Gastrocnemius medialis (tissue), 4 donors: ENCODE results near the gene EIF5AL1. TPM values are rescaled to one million over a fixed set of nuclear protein-coding genes. Genes with fewer than 3 reads are reported as not detected.
"Not testable (repeated sequence)": the region's sequence is repeated elsewhere in the genome, so short reads cannot be mapped to it uniquely, and the experiment has no call there.

ENCODE experiments used
- ATAC-seq, 2 donors: fragments of 150-250 bp; one replicate each; pipeline ENCODE4 v1.9.1; 2016
- DNase-seq, 2 donors: peaks; one replicate each; pipeline ENCODE4 v3.0.0-alpha.2; 2019
- H3K27ac ChIP-seq, 4 donors: fragments of 200-600 bp; sonication (generic); 1 replicate in 1 of 4; 2 replicates in 3 of 4; pipeline ENCODE4 v1.5.1; 2016 to 2018; ENCODE audit warnings: mild to moderate bottlenecking in 2 of 4, moderate library complexity in 1 of 4
- H3K27me3 ChIP-seq, 3 donors: fragments of 200-600 bp; sonication (generic) in 2 of 3; 1 replicate in 1 of 3; 2 replicates in 2 of 3; pipeline versions ENCODE4 v1.5.1 to v1.6.0; 2016 to 2019; ENCODE audit warnings: mild to moderate bottlenecking in 1 of 3, moderate library complexity in 1 of 3
- H3K36me3 ChIP-seq, 2 donors: fragments of 200-600 bp; sonication (generic) in 1 of 2; one replicate each; pipeline ENCODE4 v1.5.1; 2017 to 2018
- H3K4me1 ChIP-seq, 2 donors: fragments of 200-600 bp; sonication (generic) in 1 of 2; one replicate each; pipeline ENCODE4 v1.5.1; 2016 to 2017; ENCODE audit warnings: mild to moderate bottlenecking in 2 of 2
- H3K4me3 ChIP-seq, 4 donors: fragments of 200-600 bp; sonication (generic) in 3 of 4; 1 replicate in 1 of 4; 2 replicates in 3 of 4; pipeline ENCODE4 v1.5.1; 2016 to 2019; ENCODE audit warnings: mild to moderate bottlenecking in 2 of 4
- H3K9me3 ChIP-seq, 3 donors: fragments of 200-600 bp; sonication (generic) in 2 of 3; 1 replicate in 1 of 3; 2 replicates in 2 of 3; pipeline ENCODE4 v1.5.1; 2016 to 2019
- POLR2A ChIP-seq, 2 donors: fragments of 450-650 bp; IDR thresholded peaks; one replicate each; pipeline ENCODE4 v1.6.1; 2017; ENCODE audit warnings: antibody characterized with exemption in 2 of 2, mild to moderate bottlenecking in 2 of 2, moderate library complexity in 2 of 2
- in situ Hi-C, 4 donors: fragments of 200-750 bp; cut with MboI; loops; one replicate each; pipeline versions ENCODE4 v1.15.0 to v1.8.0; 2017; ENCODE audit warnings: low sequenced_read_pairs in 4 of 4
- intact Hi-C: fragments of 100-400 bp; cut with DNase I; formaldehyde crosslinking; loops from one replicate; pipeline ENCODE4 v1.15.1; 2023; ENCODE audit warnings: low total_unique reads
- total RNA-seq, 4 donors: library from RNA; depleted of rRNA; stranded (reverse); fragments of >200 nt; gene quantifications; one replicate each; pipeline versions ENCODE4 v1.1.0 to v1.2.3, GENCODE V29; 2016
- TF ChIP-seq, protein P1 (sequence below), 5 experiments: fragments of 450-650 bp in 3 of 5; fragments of 200-600 bp in 2 of 5; sonication (generic) in 2 of 5; IDR thresholded peaks in 4 of 5; conservative IDR thresholded peaks in 1 of 5; 1 replicate in 4 of 5; 2 replicates in 1 of 5; pipeline ENCODE4 v1.5.1; 2016 to 2019; ENCODE audit warnings: antibody characterized with exemption in 5 of 5, mild to moderate bottlenecking in 3 of 5, moderate library complexity in 3 of 5

The EIF5AL1 gene
- total RNA-seq = under 1 TPM; 0.13 to 0.75 (median 0.35) TPM

DNA sequence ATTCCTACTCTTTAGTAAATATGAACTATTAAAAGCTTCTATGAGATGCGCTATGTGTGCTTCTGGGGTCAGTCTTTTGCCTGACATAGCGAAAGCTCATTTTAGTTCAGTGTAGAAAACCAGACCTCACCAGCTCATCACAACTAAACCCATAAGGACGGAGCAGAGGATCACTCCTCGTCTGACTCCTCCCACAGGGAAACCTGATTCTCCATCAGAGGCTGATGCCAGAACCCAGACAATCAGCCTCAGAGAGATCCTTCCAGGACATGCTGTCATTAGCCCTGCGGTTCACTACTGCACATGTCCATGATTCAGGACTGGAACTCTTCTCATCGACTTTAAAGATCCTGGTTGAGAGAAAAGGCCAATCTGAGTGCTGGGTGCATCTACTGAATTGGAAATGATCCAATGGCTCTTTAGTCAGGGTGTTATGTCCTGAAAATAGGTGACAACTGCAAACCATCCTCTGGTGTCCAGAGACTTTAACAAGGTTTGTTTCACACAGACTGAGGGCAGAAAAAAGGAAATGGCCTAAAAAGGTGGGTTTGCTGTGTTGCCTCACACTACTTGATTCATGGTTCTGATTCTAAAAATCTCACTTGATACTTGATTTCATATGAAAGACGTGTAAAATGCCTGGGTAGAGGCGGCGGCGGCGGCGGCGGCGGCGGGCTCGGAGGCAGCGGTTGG, at the start of gene EIF5AL1:
Gene EIF5AL1, plus strand, starts transcription at position 643 of the 693 bp plus-strand sequence. CDS start 117 bp downstream, outside the sequence.
- H3K27me3 ChIP-seq, H3K27ac ChIP-seq, H3K9me3 ChIP-seq, H3K36me3 ChIP-seq, intact Hi-C loops, H3K4me1 ChIP-seq, H3K4me3 ChIP-seq, DNase-seq, ATAC-seq, in situ Hi-C loops: not testable (repeated sequence)

DNA sequence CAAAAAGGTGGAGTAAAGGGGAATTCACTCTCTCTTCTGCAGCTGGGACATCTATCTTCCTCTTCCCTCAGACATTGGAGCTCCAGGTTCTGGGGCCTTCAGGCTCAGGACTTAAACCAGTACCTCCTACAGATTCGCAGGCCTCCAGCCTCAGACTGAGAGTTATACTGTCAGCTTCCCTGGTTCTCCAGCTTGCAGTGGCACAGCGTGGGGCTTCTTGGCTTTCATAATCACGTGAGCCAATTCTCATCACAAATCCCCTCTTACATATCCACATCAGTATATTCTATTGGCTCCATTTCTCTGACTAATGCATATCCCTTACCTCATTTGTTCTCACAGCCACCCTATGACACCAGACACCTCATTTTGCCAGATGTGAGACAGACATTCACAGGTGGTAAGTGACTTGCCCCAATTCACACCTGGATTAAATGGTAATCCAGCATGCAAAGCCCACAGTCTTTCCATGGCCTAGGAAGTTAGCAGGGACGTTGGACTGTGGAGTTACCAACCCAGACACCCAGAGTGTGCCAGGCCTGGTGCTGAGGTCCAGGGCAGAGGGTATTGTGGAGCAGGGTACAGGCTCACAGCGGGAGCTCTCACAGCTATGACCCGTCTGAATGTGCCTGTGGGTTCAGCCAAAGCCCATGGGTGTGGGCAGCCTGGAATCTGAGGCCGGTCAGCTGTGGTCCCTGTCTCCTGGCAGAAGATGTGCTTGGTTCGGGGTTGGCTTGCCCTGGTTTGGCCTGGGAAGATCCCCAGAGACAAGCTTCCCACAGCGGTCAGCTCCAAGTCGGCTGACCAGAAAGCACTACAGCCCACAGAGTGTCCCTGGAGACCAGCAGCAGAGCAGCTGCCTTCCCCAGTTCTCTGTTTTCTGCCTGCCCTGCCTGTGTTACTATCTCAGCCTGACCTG, 48.5 kb upstream of the EIF5AL1 start:
- TF ChIP-seq POLR2A (IDR thresholded peaks at IDR 0.05) = no peak
- TF ChIP-seq, protein P1, sequence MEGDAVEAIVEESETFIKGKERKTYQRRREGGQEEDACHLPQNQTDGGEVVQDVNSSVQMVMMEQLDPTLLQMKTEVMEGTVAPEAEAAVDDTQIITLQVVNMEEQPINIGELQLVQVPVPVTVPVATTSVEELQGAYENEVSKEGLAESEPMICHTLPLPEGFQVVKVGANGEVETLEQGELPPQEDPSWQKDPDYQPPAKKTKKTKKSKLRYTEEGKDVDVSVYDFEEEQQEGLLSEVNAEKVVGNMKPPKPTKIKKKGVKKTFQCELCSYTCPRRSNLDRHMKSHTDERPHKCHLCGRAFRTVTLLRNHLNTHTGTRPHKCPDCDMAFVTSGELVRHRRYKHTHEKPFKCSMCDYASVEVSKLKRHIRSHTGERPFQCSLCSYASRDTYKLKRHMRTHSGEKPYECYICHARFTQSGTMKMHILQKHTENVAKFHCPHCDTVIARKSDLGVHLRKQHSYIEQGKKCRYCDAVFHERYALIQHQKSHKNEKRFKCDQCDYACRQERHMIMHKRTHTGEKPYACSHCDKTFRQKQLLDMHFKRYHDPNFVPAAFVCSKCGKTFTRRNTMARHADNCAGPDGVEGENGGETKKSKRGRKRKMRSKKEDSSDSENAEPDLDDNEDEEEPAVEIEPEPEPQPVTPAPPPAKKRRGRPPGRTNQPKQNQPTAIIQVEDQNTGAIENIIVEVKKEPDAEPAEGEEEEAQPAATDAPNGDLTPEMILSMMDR (IDR thresholded peaks at IDR 0.05 in 4 of 5, conservative IDR thresholded peaks at IDR 0.05 in 1 of 5) = no peak
- Histone ChIP-seq H3K27ac (peak overlapping the region; percentile 64 to 85 (median 77)), H3K9me3 (no peaks in the 10 kb centered on the region), H3K27me3 (no peaks in the 10 kb centered on the region), H3K36me3 (no peaks in the 10 kb centered on the region), H3K4me3 (no peak overlapping the region), H3K4me1 (peaks cover 30 to 42% of the 10 kb centered on the region in 2 donors)
- intact Hi-C loops (no loop called here), in situ Hi-C loops (no loop called here)
- peak; percentile 77 to 91 for DNase-seq
- peak; percentile 77 to 86 for ATAC-seq

DNA sequence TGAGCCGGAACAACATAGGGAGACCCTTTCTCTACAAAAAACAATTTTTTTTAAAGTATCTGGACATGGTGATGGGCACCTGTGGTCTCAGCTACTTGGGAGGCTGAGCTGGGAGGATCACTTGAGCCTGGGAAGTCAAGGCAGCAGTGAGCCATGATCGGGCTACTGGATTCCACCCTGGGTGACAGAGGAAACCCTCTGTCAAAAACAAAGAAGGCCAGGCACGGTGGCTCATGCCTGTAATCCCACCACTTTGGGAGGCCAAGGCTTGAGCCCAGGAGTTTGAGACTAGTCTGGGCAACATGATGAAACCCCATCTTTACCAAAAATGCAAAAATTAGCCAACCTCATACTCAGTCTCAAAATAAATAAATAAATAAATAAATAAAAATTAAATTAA, 47.0 kb upstream of the EIF5AL1 start:
- no peaks in the 10 kb centered on the region for H3K27me3 ChIP-seq
- in situ Hi-C loops = loop anchor here in 2 of 4 donors (5.0 kb wide), 2 partner anchors 88 to 93 kb away; no protein-coding TSS in a partner anchor
- no peak for ATAC-seq

DNA sequence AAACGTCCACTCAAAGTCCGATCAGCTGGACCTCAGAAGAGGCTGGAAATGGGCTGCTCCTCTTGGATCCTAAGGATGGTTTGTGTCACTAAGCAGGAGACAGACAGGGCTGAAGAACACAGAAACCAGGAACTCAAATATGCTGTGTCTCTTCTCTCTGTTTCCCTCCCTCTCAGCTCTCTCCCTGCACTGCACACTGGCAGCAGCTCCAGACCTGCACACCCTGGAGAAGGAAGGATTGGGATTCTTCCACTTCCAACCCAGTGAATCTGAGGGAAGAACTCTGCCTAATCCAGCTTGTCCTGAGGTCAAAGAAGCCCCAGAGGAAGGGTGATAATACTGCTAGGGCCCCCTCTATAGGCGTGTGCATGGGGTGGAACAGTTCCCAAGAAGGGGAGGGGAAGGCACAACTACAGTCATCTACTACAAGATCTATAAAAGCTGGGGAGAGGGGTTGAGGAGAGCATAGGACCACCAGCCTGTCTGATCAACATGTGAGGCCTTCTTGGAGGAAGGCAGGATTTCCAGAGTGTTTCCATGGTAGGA, 44.2 kb upstream of the EIF5AL1 start:
- ATAC-seq (no peak), DNase-seq (no peak)
- no peak overlapping the region for H3K4me3 ChIP-seq
- intact Hi-C loops = no loop called here
- H3K27ac ChIP-seq = peak overlapping the region; percentile 30 to 56 (median 42)
- in situ Hi-C loops = loop anchor here in 2 of 4 donors (5.0 kb wide), 2 partner anchors 91 to 96 kb away; no protein-coding TSS in a partner anchor
- no peaks in the 10 kb centered on the region for H3K36me3 ChIP-seq
- TF ChIP-seq POLR2A (IDR thresholded peaks at IDR 0.05) = no peak
- H3K4me1 ChIP-seq = peaks cover 30 to 45% of the 10 kb centered on the region in 2 donors
- no peaks in the 10 kb centered on the region for H3K9me3 ChIP-seq
- H3K27me3 ChIP-seq = no peaks in the 10 kb centered on the region

More for the DNA sequence above, 47.0 kb upstream of the EIF5AL1 start:
- Histone ChIP-seq H3K36me3 (no peaks in the 10 kb centered on the region), H3K27ac (peak overlapping the region in 2 of 4 donors; percentile 83 to 85), H3K9me3 (no peaks in the 10 kb centered on the region), H3K4me3 (no peak overlapping the region), H3K4me1 (peaks cover 30 to 45% of the 10 kb centered on the region in 2 donors)
- intact Hi-C loops = no loop called here
- no peak for DNase-seq
- TF ChIP-seq, protein P1 (IDR thresholded peaks at IDR 0.05 in 4 of 5, conservative IDR thresholded peaks at IDR 0.05 in 1 of 5) = no peak
- no peak for TF ChIP-seq POLR2A (IDR thresholded peaks at IDR 0.05)

DNA sequence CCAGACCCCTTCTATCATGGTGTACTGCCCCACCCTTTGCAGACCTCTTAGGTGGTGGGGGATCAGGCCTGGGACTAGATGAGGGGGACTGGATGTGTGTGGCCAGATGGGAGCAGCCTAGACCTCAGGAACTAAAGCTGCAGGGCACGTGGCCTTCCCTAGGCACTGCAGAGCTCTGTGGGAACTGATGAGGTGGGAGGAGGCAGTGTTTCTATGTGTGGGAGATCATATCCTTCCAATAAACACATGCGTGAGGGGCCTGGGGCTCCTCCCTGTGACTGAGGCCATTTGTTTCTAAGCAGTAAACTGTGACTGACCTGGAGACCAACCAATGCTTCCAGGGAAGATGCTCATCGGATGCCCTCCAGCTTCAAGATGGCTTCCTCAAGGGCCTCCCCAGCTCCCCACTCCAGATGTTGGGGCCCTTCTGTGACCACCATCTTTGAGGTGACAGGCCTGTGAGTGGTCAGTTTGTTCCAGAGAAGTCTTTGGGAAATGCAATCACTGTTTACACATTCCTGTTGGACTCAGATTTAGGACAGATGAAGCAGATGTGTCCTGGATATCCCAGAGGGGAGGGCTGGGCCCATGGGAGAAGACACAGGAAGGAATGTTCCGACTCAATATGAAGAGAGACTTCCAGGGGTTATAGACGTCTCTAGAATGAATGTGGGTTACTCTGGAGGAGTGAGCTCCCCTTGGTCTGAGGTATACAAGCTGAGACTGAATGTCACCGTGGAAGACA, 43.3 kb upstream of the EIF5AL1 start:
- peaks cover 23 to 38% of the 10 kb centered on the region in 2 donors for H3K4me1 ChIP-seq
- DNase-seq = no peak
- intact Hi-C loops = no loop called here
- no peaks in the 10 kb centered on the region for H3K9me3 ChIP-seq
- no peaks in the 10 kb centered on the region for H3K27me3 ChIP-seq
- H3K27ac ChIP-seq = peak overlapping the region; percentile 30 to 63 (median 42)
- TF ChIP-seq, protein P1 (IDR thresholded peaks at IDR 0.05 in 4 of 5, conservative IDR thresholded peaks at IDR 0.05 in 1 of 5) = no peak
- TF ChIP-seq POLR2A (IDR thresholded peaks at IDR 0.05) = no peak
- no peaks in the 10 kb centered on the region for H3K36me3 ChIP-seq
- in situ Hi-C loops = loop anchor here in 2 of 4 donors (5.0 kb wide), 2 partner anchors 92 to 97 kb away; no protein-coding TSS in a partner anchor
- no peak overlapping the region for H3K4me3 ChIP-seq
- no peak for ATAC-seq
